Dermis blood vessel endothelial cell (primary cell): ENCODE measurements around the gene STXBP3. TPM values are rescaled to one million over a fixed set of nuclear protein-coding genes. Genes with fewer than 3 reads are reported as not detected.

Source experiments
- DNase-seq: peaks from one replicate; pipeline ENCODE4 v3.0.0; 2010
- total RNA-seq: library from RNA; depleted of rRNA; stranded (reverse); fragments of >200 nt; gene quantifications from 2 replicates; pipeline ENCODE4 v1.2.3, GENCODE V29; 2014

STXBP3 gene
- total RNA-seq, 1 donor from 2014 or later: 66.0 TPM

DNA sequence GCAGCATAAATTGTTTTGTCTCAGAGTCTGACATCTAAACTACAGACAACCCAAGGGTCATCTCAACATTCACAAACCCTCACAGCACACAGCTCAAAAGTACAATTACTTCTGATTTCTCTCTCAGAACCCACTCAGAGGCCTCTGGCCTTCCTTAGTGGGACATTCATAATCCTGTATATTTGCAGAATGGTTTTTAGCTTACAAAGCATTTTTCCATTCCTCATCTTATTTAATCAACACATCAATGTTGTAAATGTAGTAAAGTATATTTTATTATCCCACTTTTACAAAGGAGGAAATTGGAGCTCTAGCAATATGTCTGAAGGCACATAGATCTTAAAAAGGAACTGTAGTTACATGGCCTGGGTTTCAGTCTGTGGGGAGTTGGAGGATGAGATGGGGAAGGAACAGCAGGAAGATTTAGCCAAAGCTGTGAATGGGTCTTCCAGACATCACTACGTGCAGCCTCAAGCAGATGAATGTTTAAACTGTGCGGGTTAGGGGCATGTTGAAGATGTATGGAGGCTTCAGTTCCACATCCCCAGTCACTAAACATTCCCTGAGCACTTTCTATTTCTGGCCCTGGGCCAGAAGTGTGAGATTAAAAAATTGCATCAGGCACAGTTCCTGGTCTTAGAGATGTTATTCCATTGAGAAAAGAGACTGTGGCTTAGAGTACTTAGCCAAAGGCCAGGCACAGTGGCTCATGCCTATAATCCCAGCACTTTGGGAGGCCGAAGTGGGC is 97.1 kb downstream of the STXBP3 start:
- no peak for DNase-seq

- no peak for DNase-seq
Observed at GRCh38 chr1:108845446-108845845, 99.0 kb downstream of the STXBP3 start.

- DNase-seq: no peak
Observed at GRCh38 chr1:108845991-108846390, 99.5 kb downstream of the STXBP3 start.

GRCh38 chr1:108847494-108847893 is 101.0 kb downstream of the STXBP3 start:
- DNase-seq: no peak

- DNase-seq: no peak
Observed at GRCh38 chr1:108848806-108849205, 102.3 kb downstream of the STXBP3 start.

DNA sequence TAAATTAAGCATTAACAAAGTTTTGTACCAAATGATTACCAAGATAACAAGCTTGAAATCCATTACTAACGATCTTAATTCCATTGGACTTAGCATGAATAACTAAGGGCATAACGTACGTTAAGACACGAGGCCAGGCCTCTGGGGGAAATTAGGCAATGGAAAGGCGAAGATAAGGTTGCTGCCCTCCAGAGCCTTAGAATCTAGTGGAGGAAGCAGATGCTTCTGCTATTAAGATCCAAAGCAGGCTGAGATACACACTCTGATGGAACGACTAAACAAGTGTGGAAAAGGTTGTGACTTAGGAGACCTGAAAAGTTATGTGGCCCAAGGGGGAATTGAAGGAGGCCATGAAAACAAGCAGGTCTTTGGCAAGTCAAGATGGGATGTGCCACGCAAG is 104.5 kb downstream of the STXBP3 start:
- no peak for DNase-seq

DNA sequence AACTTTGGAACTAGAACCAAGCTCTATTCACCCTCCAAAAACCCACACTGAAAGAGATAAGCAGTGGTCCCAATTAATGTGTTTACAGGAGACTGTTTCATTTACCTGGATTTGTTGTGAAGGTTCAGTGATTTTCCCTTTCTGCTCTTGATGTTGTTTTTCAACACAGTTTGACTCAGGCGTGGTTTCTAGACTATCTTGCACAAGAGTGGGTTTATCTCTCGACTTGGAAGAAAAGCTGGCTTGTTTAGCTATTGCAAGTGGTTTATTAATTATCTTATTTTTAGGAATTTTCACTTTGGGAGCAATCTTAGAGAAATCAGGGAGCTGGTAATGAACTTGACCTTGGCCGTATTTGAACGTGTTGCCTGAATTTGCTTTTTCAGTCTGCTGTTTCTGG is 105.1 kb downstream of the STXBP3 start:
- no peak for DNase-seq

DNA sequence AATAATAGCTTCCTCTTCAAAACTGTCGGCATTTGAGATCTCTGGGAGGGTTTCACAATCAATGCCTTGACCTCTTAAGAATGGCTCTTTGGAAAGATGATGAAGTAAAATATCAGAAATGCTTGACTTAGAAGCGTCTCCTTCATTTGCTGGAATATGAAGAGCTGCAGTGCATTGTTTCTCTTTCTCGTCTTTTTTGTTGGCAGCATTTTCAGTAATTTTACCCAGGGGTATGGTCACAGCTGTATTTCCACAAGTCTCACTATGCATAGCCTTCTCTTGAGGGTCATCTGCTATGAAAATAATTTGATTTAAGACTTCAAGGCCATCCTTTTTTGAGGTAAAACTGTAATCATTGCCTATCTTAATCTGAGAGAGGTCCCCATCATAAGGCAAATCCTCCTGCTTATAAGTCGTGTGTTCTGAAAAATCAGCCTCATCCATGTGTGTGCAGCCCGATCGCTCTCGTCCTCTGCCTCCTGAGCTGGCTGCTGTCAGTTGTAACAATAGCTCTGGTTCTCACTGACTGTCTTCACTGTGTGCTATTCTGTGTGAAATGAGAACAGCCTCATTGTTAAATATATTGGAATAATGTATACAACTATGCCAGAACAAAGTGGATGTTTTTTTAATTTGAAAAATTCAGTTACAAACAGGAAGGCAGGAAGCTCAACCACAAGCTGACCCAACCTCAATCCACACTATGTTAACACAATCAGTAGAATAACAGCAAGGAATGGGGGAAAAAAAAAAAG is 105.9 kb downstream of the STXBP3 start:
- DNase-seq: peak; percentile 27

- DNase-seq: no peak
Observed at GRCh38 chr1:108854221-108855019, 107.9 kb downstream of the STXBP3 start.

DNA sequence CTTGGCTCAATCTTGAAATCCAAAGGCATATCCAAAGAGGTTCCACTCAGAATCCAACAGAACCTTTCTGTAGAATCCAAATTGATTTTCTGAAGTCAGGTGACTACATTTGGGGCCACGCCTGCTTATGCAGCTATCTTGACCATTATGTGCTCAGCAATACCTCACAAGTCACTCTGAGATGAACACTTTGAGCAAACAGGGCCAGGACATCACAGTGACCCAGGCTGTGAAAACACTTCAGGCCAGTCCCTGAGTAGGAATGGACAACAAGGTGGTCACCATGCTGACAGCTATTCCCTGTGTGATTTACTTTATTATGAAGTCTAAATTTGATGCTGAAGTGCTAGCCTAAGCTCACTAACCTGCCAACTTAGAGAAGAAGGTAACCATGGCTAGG is 110.5 kb downstream of the STXBP3 start, which contains the start of gene AKNAD1:
AKNAD1 (minus strand) TSS at position 101 of the 400 bp plus-strand sequence. CDS start 4,430 bp downstream, outside the sequence.
- no peak for DNase-seq

DNA sequence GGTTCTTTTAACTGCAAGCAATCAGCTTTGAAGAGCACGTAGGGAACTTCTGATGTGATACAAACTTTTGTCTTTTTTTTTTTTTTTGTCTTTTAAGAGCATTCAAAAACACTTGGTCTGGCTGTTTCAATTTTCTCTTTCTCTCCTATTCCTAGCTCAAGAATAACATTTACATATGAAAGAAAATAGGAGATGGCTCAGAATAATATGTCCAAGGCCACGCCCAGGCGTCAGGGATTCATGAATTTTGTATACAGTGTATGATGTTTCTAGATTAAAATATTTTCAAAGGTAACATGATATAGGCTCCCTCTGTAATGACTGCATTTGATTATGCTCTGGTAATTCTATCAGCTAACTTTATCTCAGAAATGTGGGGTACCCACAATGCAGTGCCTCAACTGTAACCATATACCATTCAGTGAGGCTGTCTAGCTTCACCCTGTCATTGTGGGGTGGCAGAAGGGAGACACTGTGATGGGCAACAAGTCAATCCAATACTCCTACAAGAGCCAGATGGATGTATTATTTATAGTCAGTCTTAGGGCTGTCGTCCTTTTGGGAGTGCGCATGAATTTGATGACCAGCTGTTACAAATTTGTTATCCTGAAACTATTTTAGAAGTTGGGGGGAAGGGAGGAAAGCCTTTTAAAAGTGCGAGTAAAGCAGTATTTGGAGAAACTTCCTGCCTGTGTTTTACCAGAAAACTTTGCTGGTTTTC is 111.9 kb downstream of the STXBP3 start:
- no peak for DNase-seq

Other genes with a start within 250 kb of the STXBP3 start
- 1.5 and 3.0 TPM in 2 replicates for gene EEIG2, start 186.6 kb upstream of the STXBP3 start, total RNA-seq
- 1.5 and 2.7 TPM in 2 replicates for gene HENMT1, start 85.6 kb upstream of the STXBP3 start, total RNA-seq
- 11.4 and 14.3 TPM in 2 replicates for gene PRPF38B, start 54.4 kb upstream of the STXBP3 start, total RNA-seq
- not detected in 2 replicates for gene FNDC7, start 33.8 kb upstream of the STXBP3 start, total RNA-seq
- 0.34 TPM in 1 of 2 replicates, not detected in the other for gene AKNAD1, start 110.4 kb downstream of the STXBP3 start, total RNA-seq
- 12.1 and 28.7 TPM in 2 replicates for gene GPSM2, start 130.3 kb downstream of the STXBP3 start, total RNA-seq
- 29.1 and 37.5 TPM in 2 replicates for gene CLCC1, start 216.8 kb downstream of the STXBP3 start, total RNA-seq